Stimulated activated CD4-positive, alpha-beta T cell treated with anti-CD3 and anti-CD28 coated beads, Interleukin-12 subunit alpha, Interleukin-12 subunit beta, amount 100 ng/mL, for 48 hours (primary cell): ENCODE measurements around the gene CCT8.

Source experiments
- DNase-seq, 3 donors: peaks; one replicate each; pipeline ENCODE4 v3.0.0-alpha.2; 2020; ENCODE audit warnings: low read depth in 2 of 3, low spot score in 1 of 3

The CCT8 gene, protein sequence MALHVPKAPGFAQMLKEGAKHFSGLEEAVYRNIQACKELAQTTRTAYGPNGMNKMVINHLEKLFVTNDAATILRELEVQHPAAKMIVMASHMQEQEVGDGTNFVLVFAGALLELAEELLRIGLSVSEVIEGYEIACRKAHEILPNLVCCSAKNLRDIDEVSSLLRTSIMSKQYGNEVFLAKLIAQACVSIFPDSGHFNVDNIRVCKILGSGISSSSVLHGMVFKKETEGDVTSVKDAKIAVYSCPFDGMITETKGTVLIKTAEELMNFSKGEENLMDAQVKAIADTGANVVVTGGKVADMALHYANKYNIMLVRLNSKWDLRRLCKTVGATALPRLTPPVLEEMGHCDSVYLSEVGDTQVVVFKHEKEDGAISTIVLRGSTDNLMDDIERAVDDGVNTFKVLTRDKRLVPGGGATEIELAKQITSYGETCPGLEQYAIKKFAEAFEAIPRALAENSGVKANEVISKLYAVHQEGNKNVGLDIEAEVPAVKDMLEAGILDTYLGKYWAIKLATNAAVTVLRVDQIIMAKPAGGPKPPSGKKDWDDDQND

GRCh38 chr21:29073222-29074006 lies at the start of gene CCT8:
TSS of gene CCT8 (minus strand) at chr21:29073648. CDS start at chr21:29073590, 58 bp downstream.
- DNase-seq: peak; percentile 95 to 99 (median 99)

DNA sequence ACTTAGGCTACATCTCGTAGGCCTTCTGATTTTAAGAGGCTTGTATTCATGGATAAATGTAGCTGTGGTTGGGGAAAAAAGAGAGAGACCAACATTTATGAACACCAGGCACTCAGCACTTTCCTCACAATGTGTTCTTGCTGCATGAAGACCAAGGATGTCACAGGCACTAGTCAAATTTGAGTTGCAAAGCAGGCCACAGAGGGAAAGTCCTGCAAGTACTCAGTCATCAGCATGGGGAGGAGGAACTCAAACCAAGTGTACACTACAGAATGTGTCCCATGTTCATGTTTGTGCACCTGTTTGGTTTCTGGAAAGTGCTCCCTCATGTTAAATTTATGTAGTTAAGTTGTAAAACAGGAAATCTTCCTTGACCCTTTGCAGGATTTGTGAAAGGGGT lies 48.3 kb upstream of the CCT8 start:
- DNase-seq: no peak

DNA sequence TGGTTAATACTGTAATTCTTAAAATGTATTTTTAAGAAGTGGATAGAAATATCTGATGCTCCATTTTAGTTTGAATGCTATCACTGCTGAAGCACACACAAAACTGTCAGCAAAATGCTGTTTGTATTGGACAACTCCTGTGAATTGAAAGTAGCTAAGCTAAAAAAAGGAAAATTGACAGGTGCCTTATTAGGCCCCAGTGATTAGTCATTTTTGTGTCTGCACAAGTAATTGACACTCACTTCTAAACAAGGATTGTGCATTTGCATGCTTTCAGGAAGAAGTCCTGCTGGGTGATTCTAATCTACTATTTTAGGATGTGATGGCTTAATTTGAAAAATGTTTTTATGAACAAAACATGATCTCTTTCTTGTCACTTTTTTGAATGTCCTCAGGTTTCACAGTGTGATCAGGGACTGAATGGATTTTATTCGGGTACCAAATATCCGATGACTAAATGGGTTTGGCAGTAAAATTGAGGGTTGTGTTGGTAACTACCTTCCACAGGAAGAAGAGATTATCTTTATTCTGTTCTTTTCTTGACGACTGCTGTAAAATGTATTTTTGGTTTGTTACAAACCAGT lies 44.0 kb upstream of the CCT8 start:
- DNase-seq: no peak

- DNase-seq: no peak
Measured at GRCh38 chr21:29115899-29116298, 42.5 kb upstream of the CCT8 start.

DNA sequence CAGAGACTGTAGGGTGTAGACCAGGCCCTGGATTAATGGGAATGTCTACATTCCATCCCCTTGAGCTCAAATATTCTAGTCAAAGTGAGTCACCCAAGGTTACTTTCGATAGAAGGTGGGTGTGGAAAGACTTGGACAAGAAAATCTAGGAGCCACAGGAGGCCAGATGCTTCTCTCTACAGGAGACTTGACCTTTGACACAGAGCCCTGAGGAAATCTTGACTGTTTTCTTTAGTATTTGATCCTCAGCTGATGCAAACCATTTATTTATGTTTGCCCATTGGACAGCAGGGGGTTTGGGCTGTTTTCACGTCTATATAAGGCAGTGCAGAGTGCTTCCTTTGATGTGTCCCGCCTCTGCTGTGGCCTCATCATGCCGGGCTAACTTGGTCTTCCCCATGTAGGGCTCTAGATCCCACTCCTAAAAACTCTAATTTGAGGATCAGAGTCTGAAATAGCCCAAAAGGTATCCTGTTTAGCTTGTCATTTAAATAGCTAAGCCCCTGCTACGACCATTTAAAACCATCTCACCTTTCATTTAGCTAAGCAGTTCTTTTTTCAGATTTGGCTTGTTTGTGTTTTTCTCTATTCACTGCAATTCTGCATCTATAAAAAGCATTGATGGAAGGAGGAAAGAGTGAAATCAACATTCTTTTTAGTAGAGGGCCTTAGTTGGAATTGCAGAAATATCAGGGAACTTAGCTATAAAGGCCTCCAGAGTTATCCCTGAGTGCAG lies 41.5 kb upstream of the CCT8 start:
- no peak for DNase-seq

DNA sequence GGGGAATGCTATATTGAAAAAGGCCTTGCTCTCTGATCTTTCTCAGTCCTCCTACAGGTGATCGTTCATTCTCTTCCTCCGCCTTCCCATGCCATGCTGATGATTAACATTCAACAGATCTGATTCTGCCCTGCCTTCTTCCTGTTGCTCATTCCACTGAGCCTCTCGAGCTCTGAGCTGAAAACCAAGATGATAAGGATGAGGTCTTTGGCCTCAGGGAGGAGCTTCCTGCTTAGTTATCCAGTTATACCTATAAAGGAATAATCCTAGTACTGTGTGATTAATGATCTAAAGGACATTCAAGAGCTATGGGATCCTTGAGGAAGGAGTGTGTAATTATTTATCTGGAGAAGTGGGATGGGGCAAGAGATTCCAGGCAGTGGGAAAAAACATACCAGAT lies 31.8 kb upstream of the CCT8 start:
- no peak for DNase-seq

DNA sequence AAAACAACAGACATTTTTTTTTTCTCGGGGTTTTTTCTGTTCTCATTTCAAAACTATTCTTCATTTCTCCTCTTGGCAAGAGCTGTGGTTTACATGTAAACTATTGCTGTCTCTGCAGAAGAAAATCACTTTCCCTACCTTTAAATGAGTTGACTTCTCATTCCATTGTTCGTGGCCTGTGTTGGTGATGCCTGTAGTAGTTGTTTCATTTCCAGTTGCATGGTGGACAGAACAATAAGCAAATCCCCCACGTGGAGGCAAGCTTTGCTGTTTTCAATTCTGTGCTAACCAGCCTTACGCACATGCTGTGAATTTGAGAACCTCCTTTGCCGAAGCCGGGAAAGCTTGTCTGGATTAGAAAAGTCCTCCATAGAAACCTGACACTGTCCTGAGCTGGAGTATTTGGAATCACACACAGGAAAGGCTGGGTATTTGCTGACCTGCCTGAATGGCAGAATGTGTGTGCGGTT lies 30.8 kb upstream of the CCT8 start:
- DNase-seq: no peak

GRCh38 chr21:29102791-29103257 lies 29.4 kb upstream of the CCT8 start:
- no peak for DNase-seq

- DNase-seq: no peak
Measured at GRCh38 chr21:29098156-29098555, 24.7 kb upstream of the CCT8 start.

DNA sequence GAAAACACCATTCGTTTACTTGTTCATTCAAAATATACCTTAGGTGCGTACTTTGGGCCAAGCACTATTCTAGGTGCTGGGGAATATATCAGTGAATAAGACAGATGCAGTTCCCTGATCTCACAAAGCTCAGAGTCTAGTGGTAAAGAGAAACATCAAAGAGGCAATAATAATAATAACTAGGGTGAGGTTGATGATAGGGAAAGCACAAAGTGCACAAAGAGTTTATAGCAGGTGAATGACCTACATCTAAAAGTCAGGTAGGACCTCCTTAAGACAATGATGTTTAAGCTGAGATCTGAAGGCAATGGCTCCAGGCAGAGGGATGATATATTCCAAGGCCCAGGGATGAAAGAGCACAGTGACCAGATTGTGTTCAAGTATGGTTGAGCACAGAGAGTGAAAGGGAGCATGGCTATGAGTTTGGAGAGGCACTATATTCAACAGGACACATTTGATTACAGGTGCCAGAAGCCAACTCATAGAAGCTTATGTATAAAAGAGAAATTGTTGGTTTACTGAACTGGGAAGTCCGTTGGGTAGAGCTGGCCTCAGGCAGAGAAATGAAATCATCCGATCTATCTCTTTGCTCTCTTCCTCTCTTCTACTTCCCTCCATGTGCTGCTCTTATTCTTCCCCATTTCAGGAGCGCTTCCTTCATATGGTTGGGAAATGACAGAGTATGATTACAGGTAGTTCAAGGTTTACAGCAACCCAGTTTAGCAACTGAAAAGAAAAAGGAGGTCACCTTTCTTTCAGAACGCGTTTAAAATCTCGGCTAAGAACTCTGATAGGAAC lies 23.0 kb upstream of the CCT8 start:
- DNase-seq: no peak

DNA sequence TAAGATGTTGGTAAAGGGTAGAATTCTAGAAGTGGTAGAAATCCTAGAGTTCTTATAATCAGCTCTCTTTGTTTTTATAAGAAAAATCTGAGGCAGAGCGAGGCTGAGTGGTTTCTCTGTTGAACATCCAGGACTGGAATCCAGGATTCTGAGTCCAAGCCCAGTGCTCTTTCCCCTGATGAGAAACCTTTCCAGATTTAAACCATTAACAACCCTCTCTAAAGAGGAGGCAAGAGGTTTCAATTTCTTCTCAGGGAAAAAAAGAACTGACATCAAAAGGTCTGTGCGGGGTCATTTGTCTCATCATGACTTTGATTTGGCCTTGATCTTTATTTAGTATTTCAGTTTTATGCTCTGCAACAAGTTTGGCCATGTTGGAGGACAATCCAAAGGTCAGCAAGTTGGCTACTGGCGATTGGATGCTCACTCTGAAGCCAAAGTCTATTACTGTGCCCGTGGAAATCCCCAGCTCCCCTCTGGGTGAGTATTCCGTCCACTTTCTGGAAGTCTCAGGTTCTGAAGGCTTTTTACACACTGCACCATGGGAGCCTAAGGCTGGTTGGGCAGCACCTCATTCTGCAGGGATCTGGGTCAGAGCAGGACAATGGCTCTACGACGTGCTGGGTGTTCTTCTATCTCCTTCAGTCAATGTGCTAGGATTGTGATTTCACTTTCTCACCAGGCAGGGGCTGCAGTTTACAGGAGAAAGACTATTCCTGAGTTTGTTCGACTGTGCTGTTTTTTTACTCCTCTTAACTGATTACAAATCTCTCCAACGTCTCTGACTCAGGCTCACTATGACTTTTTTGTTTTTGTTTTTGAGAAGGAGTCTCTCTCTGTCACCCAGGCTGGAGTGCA lies 18.9 kb upstream of the CCT8 start:
- DNase-seq: no peak

- DNase-seq: no peak
Measured at GRCh38 chr21:29091033-29091432, 17.6 kb upstream of the CCT8 start.

DNA sequence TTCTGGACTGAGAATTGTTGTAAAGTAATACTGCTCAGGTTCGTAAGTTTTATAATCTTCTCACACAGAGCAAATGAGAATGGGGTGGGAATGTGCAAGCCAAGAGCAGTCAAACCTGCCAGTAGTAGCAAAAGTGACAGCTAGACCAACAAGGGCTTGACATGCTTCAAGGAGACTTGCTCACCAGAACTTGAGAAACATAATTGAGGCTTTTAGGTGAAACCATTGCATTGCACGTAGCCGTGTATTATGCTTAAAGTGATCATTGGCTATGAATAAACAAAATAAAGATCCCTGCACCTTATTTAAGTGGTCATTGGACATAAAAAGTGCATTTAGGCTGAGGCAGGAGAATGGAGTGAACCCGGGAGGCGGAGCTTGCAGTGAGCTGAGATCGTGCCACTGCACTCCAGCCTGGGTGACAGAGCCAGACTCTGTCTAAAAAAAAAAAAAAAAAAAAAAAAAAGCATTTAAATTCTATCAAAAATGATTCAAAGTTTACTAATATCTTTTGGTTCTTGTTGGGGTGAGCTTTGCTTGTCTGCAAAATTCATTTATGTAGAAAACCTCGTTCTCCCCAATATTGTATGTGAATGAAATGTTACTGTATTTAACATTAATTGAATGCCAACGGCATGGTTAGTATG lies 11.8 kb upstream of the CCT8 start:
- no peak for DNase-seq

DNA sequence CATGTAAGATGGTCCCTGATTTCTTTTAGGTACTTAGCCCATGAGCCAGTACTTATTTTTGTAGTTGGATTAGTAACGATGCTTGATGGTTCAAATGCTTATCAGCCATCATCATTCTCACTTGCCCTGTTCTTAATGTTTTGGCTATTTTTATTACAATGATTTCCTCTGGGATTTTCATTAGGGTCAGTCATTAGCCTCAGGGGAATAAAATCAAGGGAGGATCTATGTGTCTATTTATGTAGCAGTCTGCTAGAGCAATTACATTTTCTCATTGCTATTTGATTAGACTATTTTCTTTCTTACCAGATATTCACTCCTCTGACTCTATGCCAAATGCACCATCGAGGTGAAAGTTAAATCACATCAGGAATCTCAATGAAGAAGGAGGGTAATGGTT lies 10.9 kb upstream of the CCT8 start:
- DNase-seq: no peak

GRCh38 chr21:29083306-29083705 lies 9.9 kb upstream of the CCT8 start:
- no peak for DNase-seq

DNA sequence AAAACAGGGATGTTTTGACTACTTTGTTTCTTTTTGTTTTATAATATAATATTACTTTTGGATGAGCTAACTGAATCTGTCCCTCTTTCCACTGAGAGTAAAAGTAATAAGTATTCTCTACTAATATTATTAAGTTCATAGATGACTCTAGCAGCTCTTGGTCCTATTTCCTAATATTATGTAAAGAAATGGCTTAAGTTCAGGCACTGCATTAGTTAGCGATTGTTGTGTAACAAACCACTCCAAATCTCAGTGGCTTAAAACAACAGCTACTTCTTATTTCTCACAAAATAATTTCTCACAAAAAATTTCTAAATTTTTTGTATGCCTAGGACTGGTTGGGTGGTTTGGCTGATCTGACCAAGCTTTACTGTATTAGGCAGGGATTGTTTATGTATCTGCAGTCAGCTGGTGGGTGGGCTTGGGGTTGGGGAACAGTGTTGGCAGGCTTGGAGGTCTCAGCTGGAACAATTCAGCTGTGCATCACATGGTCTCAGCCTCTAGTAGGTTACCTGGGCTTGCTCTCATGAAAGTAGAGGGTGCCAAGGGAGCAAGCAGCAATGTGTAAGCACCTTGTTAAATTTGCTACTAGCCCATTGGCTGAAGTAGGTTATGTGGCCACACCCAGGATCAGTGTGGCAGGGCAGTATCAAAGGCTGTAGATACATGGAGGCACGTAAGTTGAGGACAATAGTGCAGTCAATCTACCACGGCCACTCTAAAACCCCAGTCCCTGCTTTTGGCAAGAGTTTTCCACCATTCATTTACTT lies 8.8 kb upstream of the CCT8 start:
- DNase-seq: no peak

GRCh38 chr21:29080454-29080941 lies 7.0 kb upstream of the CCT8 start:
- DNase-seq: no peak
